ENCODE data around the gene TMPRSS9.

DNA sequence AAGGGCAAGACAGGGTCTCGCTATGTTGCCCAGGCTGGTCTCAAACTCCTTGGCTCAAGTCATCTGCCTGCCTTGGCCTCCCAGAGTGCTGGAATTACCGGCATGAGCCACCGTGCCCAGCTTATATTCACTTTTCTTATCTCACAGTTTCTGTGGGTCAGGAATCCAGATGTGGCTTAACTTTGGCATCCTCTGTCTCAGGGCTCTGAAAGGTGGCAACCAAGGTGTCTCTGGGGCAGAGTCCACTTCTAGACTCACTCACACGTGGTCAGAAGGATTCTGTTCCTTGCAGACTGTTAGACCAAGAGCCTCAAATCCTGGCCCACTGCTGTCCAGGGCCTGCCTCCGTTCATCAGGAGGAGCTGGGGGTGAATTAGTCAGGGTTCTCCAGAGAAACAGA, 104.3 kb downstream of the TMPRSS9 start:
- TF ChIP-seq CTCF (conservative IDR thresholded peaks at IDR 0.05; ENCODE audit: low read depth, low read length) = no peak
- no peak for TF ChIP-seq EZH2 (IDR thresholded peaks at IDR 0.05; ENCODE audit: low read length, unreplicated experiment)

Data from PC-3 (cell line).